ENCODE data around the gene SPEG.

GRCh38 chr2:219408204-219408603 lies 26.4 kb upstream of the SPEG start:
- TF ChIP-seq PATZ1 (CRISPR knock-in tag; IDR thresholded peaks at IDR 0.05; ENCODE audit: borderline replicate concordance) (no peak), ZFP30 (CRISPR knock-in tag; IDR thresholded peaks at IDR 0.05) (no peak), ARNTL (CRISPR knock-in tag; IDR thresholded peaks at IDR 0.05; ENCODE audit: borderline replicate concordance, low read depth) (no peak)

Measured in SK-N-SH treated with all-trans-retinoic acid at 6 μM for 48 hours (cell line).